ENCODE measurements around the gene DTYMK.

- TF ChIP-seq CTCF (IDR thresholded peaks at IDR 0.05) (no peak), POLR2A (IDR thresholded peaks at IDR 0.05) (no peak)
These were observed 13.4 kb downstream of the DTYMK start for GRCh38 chr2:241673189-241673663.
